HG02852 (cell line): ENCODE measurements around the gene ATG101.

ENCODE experiments used
- ATAC-seq: cut with Tn5 transposase; IDR thresholded peaks from one replicate; pipeline ENCODE4 v1.9.1; 2021; ENCODE audit warnings: mild to moderate bottlenecking, moderate library complexity; ENCODE audit not compliant: unreplicated experiment

Gene ATG101

GRCh38 chr12:52041695-52042123 lies 28.1 kb upstream of the ATG101 start:
- ATAC-seq: no peak

GRCh38 chr12:52042706-52043385 lies 26.9 kb upstream of the ATG101 start:
- ATAC-seq: no peak

GRCh38 chr12:52043386-52044212 lies 26.2 kb upstream of the ATG101 start:
- ATAC-seq: no peak

GRCh38 chr12:52044292-52044983 lies 25.3 kb upstream of the ATG101 start:
- ATAC-seq: no peak

- no peak for ATAC-seq
Measured at GRCh38 chr12:52045794-52046199, 24.0 kb upstream of the ATG101 start.

- ATAC-seq: no peak
Measured at GRCh38 chr12:52046859-52047258, 22.9 kb upstream of the ATG101 start.

- ATAC-seq: no peak
Measured at GRCh38 chr12:52049286-52049685, 20.5 kb upstream of the ATG101 start.

GRCh38 chr12:52049688-52050087 lies 20.1 kb upstream of the ATG101 start:
- ATAC-seq: no peak

GRCh38 chr12:52050116-52050757 lies 19.5 kb upstream of the ATG101 start:
- no peak for ATAC-seq

- ATAC-seq: peak; percentile 88
Measured at GRCh38 chr12:52050758-52051541, 18.8 kb upstream of the ATG101 start, which contains the start of gene NR4A1. Gene NR4A1 (plus strand): TSS chr12:52051442. CDS start chr12:52054329, 2,887 bp downstream.

GRCh38 chr12:52052468-52053186 lies 17.2 kb upstream of the ATG101 start:
- ATAC-seq: no peak

GRCh38 chr12:52053536-52054209 lies 16.1 kb upstream of the ATG101 start:
- ATAC-seq: no peak

GRCh38 chr12:52054231-52054832 lies 15.4 kb upstream of the ATG101 start:
- ATAC-seq: no peak

GRCh38 chr12:52054833-52055730 lies 14.7 kb upstream of the ATG101 start:
- no peak for ATAC-seq

GRCh38 chr12:52055731-52056711 lies 13.8 kb upstream of the ATG101 start:
- no peak for ATAC-seq
